Measurements from ENCODE around the gene DUSP8.

DUSP8 gene

GRCh38 chr11:1546536-1547466, 25.3 kb downstream of the DUSP8 start:
- TF ChIP-seq POLR2A (IDR thresholded peaks at IDR 0.05; ENCODE audit: low read length) (no peak), GATA1 (IDR thresholded peaks at IDR 0.05; ENCODE audit: low read depth, low read length) (no peak)
- DNase-seq = peak; percentile 48 to 60

- TF ChIP-seq GATA1 (IDR thresholded peaks at IDR 0.05; ENCODE audit: low read depth, low read length) (no peak), POLR2A (IDR thresholded peaks at IDR 0.05; ENCODE audit: low read length) (no peak)
- no peak for DNase-seq
These were observed 26.0 kb downstream of the DUSP8 start for GRCh38 chr11:1546077-1546535.

- TF ChIP-seq GATA1 (IDR thresholded peaks at IDR 0.05; ENCODE audit: low read depth, low read length) = no peak
- no peak for DNase-seq
These were observed 26.6 kb downstream of the DUSP8 start for GRCh38 chr11:1545432-1545831.

GRCh38 chr11:1544536-1544935, 27.5 kb downstream of the DUSP8 start:
- no peak for DNase-seq
- TF ChIP-seq POLR2A (IDR thresholded peaks at IDR 0.05; ENCODE audit: low read length) (no peak), GATA1 (IDR thresholded peaks at IDR 0.05; ENCODE audit: low read depth, low read length) (no peak)

- DNase-seq = no peak
- TF ChIP-seq POLR2A (IDR thresholded peaks at IDR 0.05; ENCODE audit: low read length) = no peak
- no peak for TF ChIP-seq GATA1 (IDR thresholded peaks at IDR 0.05; ENCODE audit: low read depth, low read length)
These were observed 28.3 kb downstream of the DUSP8 start for GRCh38 chr11:1543606-1544263.

GRCh38 chr11:1542267-1542666, 29.8 kb downstream of the DUSP8 start:
- no peak for DNase-seq
- no peak for TF ChIP-seq GATA1 (IDR thresholded peaks at IDR 0.05; ENCODE audit: low read depth, low read length)
- no peak for TF ChIP-seq POLR2A (IDR thresholded peaks at IDR 0.05; ENCODE audit: low read length)

- DNase-seq = no peak
- TF ChIP-seq GATA1 (IDR thresholded peaks at IDR 0.05; ENCODE audit: low read depth, low read length) = no peak
- TF ChIP-seq POLR2A (IDR thresholded peaks at IDR 0.05; ENCODE audit: low read length) = no peak
These were observed 30.4 kb downstream of the DUSP8 start for GRCh38 chr11:1541474-1542204.

GRCh38 chr11:1540074-1540473, 32.0 kb downstream of the DUSP8 start:
- TF ChIP-seq GATA1 (IDR thresholded peaks at IDR 0.05; ENCODE audit: low read depth, low read length) (no peak), POLR2A (IDR thresholded peaks at IDR 0.05; ENCODE audit: low read length) (no peak)
- no peak for DNase-seq

- TF ChIP-seq GATA1 (IDR thresholded peaks at IDR 0.05; ENCODE audit: low read depth, low read length) (no peak), POLR2A (IDR thresholded peaks at IDR 0.05; ENCODE audit: low read length) (no peak)
- no peak for DNase-seq
These were observed 33.9 kb downstream of the DUSP8 start for GRCh38 chr11:1538153-1538552.

- DNase-seq = no peak
- no peak for TF ChIP-seq GATA1 (IDR thresholded peaks at IDR 0.05; ENCODE audit: low read depth, low read length)
- TF ChIP-seq POLR2A (IDR thresholded peaks at IDR 0.05; ENCODE audit: low read length) = no peak
These were observed 35.8 kb downstream of the DUSP8 start for GRCh38 chr11:1536065-1536843.

GRCh38 chr11:1534682-1535081, 37.4 kb downstream of the DUSP8 start:
- DNase-seq = no peak
- TF ChIP-seq POLR2A (IDR thresholded peaks at IDR 0.05; ENCODE audit: low read length) (no peak), GATA1 (IDR thresholded peaks at IDR 0.05; ENCODE audit: low read depth, low read length) (no peak)

GRCh38 chr11:1534171-1534570, 37.9 kb downstream of the DUSP8 start:
- no peak for DNase-seq
- TF ChIP-seq GATA1 (IDR thresholded peaks at IDR 0.05; ENCODE audit: low read depth, low read length) (no peak), POLR2A (IDR thresholded peaks at IDR 0.05; ENCODE audit: low read length) (no peak)

- DNase-seq = no peak
- no peak for TF ChIP-seq POLR2A (IDR thresholded peaks at IDR 0.05; ENCODE audit: low read length)
- TF ChIP-seq GATA1 (IDR thresholded peaks at IDR 0.05; ENCODE audit: low read depth, low read length) = no peak
These were observed 38.7 kb downstream of the DUSP8 start for GRCh38 chr11:1533342-1533725.
